Breast epithelium (tissue), 3 donors: Measurements from ENCODE around the gene TYMP.
"Not testable (repeated sequence)": the region's sequence is repeated elsewhere in the genome, so short reads cannot be mapped to it uniquely, and the experiment has no call there.

Experiments used
- POLR2A ChIP-seq: fragments of 450-650 bp; IDR thresholded peaks from one replicate; pipeline ENCODE4 v1.6.1; 2016; ENCODE audit warnings: antibody characterized with exemption, mild to moderate bottlenecking, moderate library complexity
- TF ChIP-seq, protein P1 (sequence below), 3 donors: fragments of 450-650 bp; IDR thresholded peaks; one replicate each; pipeline ENCODE4 v1.5.1; 2016 to 2017; ENCODE audit warnings: antibody characterized with exemption in 3 of 3, mild to moderate bottlenecking in 3 of 3, moderate library complexity in 3 of 3

DNA sequence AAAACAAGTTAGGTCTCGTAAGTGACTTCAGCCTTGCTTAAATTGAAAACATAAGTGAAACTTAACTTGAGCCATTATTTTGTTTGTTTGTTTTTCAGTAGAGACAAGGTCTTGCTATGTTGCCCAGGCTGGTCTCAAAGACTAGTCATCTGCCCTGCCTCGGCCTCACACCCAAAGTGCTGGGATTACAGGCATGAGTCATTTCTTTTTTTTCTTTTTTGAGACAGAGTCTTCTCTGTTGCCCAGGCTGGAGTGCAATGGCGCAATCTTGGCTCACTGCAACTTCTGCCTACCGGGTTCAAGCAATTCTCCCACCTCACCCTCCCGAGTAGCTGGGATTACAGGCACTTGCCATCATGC, 11.8 kb upstream of the TYMP start:
- TF ChIP-seq, protein P1, sequence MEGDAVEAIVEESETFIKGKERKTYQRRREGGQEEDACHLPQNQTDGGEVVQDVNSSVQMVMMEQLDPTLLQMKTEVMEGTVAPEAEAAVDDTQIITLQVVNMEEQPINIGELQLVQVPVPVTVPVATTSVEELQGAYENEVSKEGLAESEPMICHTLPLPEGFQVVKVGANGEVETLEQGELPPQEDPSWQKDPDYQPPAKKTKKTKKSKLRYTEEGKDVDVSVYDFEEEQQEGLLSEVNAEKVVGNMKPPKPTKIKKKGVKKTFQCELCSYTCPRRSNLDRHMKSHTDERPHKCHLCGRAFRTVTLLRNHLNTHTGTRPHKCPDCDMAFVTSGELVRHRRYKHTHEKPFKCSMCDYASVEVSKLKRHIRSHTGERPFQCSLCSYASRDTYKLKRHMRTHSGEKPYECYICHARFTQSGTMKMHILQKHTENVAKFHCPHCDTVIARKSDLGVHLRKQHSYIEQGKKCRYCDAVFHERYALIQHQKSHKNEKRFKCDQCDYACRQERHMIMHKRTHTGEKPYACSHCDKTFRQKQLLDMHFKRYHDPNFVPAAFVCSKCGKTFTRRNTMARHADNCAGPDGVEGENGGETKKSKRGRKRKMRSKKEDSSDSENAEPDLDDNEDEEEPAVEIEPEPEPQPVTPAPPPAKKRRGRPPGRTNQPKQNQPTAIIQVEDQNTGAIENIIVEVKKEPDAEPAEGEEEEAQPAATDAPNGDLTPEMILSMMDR (IDR thresholded peaks at IDR 0.05) = not testable (repeated sequence)
- not testable (repeated sequence) for TF ChIP-seq POLR2A
